HG02678 (cell line): ENCODE measurements around the gene CLEC20A.

Experiments used
- ATAC-seq: cut with Tn5 transposase; IDR thresholded peaks from one replicate; pipeline ENCODE4 v1.9.1; 2021; ENCODE audit warnings: mild to moderate bottlenecking, moderate library complexity; ENCODE audit not compliant: unreplicated experiment

CLEC20A gene

GRCh38 chr1:178496410-178497135 is at the start of gene CLEC20A:
Gene CLEC20A, minus strand, starts transcription at chr1:178496964. Its CDS starts 25 bp downstream, at chr1:178496939.
- no peak for ATAC-seq

- ATAC-seq: no peak
Observed at GRCh38 chr1:178544531-178544930, 47.8 kb upstream of the CLEC20A start.

- ATAC-seq: peak; percentile 39
Observed at GRCh38 chr1:178543290-178543607, 46.5 kb upstream of the CLEC20A start.

GRCh38 chr1:178542554-178543289 is 46.0 kb upstream of the CLEC20A start:
- ATAC-seq: peak; percentile 70

- peak; percentile 50 for ATAC-seq
Observed at GRCh38 chr1:178541829-178542553, 45.2 kb upstream of the CLEC20A start.

- ATAC-seq: no peak
Observed at GRCh38 chr1:178541379-178541778, 44.6 kb upstream of the CLEC20A start.

- no peak for ATAC-seq
Observed at GRCh38 chr1:178540646-178541045, 43.9 kb upstream of the CLEC20A start.

- ATAC-seq: no peak
Observed at GRCh38 chr1:178540204-178540603, 43.4 kb upstream of the CLEC20A start.

- no peak for ATAC-seq
Observed at GRCh38 chr1:178539291-178539690, 42.5 kb upstream of the CLEC20A start.

GRCh38 chr1:178538192-178538916 is 41.6 kb upstream of the CLEC20A start:
- no peak for ATAC-seq

GRCh38 chr1:178537382-178538090 is 40.8 kb upstream of the CLEC20A start:
- no peak for ATAC-seq

- no peak for ATAC-seq
Observed at GRCh38 chr1:178536844-178537371, 40.1 kb upstream of the CLEC20A start.

GRCh38 chr1:178536329-178536728 is 39.6 kb upstream of the CLEC20A start:
- ATAC-seq: no peak

GRCh38 chr1:178534137-178534868 is 37.5 kb upstream of the CLEC20A start:
- ATAC-seq: no peak

- ATAC-seq: no peak
Observed at GRCh38 chr1:178533121-178533946, 36.6 kb upstream of the CLEC20A start.

GRCh38 chr1:178532392-178532791 is 35.6 kb upstream of the CLEC20A start:
- peak; percentile 72 for ATAC-seq

- peak; percentile 23 for ATAC-seq
Observed at GRCh38 chr1:178531887-178532286, 35.1 kb upstream of the CLEC20A start.

- ATAC-seq: no peak
Observed at GRCh38 chr1:178530502-178530901, 33.7 kb upstream of the CLEC20A start.

- no peak for ATAC-seq
Observed at GRCh38 chr1:178530037-178530402, 33.3 kb upstream of the CLEC20A start.
